HPDE6-E6E7 (cell line): ENCODE measurements around the gene PPM1H.
"Not testable (repeated sequence)": the region's sequence is repeated elsewhere in the genome, so short reads cannot be mapped to it uniquely, and the experiment has no call there.

Experiments
- DNase-seq: peaks from one replicate; pipeline ENCODE4 v3.0.0; 2011; ENCODE audit warnings: missing footprints; ENCODE audit errors: extremely low spot score

The PPM1H gene

GRCh38 chr12:62770381-62770780 is 164.6 kb downstream of the PPM1H start:
- no peak for DNase-seq

GRCh38 chr12:62769076-62769619 is 165.8 kb downstream of the PPM1H start:
- no peak for DNase-seq

DNA sequence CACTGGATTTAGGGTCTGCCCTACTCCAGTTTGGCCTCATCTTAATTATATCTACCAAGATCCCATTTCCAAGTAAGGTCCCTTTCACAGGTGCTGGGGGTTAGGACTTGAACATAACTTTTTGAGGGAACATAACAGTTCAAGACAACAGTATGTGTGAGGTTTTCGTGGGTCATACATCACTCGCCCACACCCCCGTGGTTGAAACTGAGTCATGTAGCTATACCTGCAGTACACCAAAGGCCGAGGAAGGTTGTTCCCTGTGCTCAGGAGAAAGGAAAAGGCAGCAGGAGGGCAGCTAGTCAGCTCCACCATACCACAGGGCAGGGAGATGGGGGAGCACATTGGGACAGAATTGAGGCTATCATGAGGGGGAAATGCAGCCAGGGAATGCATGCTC is 167.0 kb downstream of the PPM1H start:
- DNase-seq = no peak

DNA sequence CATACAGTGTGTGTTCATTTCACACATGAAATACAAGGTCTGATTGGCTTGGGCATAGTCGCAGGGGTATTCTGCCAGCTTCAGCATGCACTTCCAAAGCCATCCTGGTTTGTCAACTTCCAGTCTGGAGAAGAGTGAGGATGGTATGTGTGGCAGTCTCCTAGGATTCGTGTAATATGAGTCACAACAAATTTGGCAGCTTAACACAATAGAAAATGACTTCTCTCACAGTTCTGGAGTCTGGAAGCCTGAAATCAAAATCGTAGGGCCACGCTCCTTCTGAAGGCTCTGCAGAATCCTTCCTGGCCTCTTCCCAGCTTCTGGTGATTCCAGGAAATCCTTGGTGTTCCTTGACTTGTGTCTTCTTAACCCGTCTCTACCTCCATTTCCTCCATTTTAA is 167.5 kb downstream of the PPM1H start:
- DNase-seq = no peak

DNA sequence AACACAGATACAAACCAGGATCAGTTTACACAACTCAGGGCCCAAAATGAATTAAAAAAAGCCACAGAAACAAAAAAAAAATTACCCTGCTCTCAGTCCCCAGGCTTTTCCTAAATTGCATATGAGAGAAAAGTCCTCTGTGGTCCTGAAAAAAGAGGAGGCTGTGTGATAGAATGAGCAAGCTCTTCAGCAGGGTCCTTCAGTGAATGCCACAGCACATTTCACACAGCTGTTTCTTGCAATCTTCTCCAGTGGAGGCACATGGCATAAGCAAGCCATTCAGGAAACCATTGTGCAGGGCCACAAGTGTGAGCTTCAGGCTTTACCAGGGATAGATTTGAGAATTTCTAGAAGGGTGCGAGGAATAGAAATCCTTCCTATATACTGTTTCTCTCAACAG is 168.5 kb downstream of the PPM1H start:
- DNase-seq = no peak

GRCh38 chr12:62763861-62764645 is 170.9 kb downstream of the PPM1H start:
- no peak for DNase-seq

- DNase-seq = no peak
Observed at GRCh38 chr12:62763312-62763711, 171.6 kb downstream of the PPM1H start.

- DNase-seq = no peak
Observed at GRCh38 chr12:62762645-62763044, 172.3 kb downstream of the PPM1H start.

GRCh38 chr12:62761658-62762057 is 173.3 kb downstream of the PPM1H start:
- DNase-seq = no peak

DNA sequence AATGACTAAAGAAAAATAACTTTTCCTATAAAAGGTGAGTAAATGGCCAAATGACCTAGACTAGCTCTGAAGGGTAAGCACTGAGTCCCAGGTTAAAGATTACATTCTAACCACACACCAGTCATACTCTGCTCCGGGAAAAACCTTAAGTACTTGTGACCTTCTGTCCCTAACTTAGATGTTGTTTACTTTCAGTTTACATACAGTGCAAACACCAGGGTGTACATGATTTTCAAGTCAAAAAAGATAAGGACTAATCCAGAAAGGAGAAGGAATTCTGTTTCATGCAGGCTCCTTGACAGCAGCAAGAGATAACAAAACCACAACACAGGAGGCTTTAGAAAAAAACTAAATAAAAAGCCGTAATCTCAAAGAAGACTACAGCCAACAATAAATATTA is 174.2 kb downstream of the PPM1H start:
- DNase-seq = no peak

- not testable (repeated sequence) for DNase-seq
Observed at GRCh38 chr12:62760341-62760740, 174.6 kb downstream of the PPM1H start.

- no peak for DNase-seq
Observed at GRCh38 chr12:62758216-62758615, 176.7 kb downstream of the PPM1H start.

GRCh38 chr12:62757048-62757447 is 177.9 kb downstream of the PPM1H start:
- DNase-seq = no peak

GRCh38 chr12:62754706-62755105 is 180.2 kb downstream of the PPM1H start:
- DNase-seq = no peak

- no peak for DNase-seq
Observed at GRCh38 chr12:62751810-62752155, 183.2 kb downstream of the PPM1H start.

DNA sequence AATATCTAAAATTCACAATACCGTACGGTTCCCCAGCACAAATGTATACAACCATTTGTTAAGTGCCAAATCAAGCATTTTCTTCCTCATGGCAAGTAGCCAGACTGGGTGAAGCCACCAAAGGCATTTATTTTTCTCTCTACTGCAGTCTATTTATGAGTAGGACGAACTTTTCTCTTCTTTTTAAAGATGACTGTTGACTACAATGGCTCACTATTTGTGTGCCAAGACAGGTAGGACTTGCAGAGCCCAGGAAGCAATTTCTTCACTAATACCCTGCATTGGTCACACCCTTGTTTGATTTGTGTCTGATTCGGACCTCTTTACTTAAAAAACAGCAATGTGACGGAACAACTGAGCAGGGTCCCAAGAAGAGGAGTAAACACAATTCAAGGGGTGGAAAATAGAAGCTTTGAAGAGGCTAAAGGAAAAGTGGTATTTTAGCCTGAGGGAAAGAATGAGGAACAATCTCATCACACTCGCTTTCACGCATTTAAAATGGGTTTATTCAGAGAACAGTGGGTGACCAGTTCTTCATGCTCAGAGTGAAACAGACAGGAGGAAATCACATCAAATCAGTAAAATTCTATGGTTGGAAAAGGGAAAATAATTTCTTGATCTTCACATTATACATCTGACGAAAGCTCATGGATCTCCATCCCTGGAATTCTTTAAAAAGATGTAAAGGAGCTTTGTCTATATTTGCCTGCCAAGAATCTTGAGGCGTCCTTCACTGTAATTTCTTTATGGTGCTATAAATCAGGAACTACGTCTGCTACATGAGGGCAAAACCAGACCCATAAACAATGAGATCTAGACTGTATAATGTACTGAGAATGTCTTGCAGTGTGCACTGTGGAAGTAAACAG is 183.8 kb downstream of the PPM1H start:
- no peak for DNase-seq

- DNase-seq = no peak
Observed at GRCh38 chr12:62749586-62749985, 185.4 kb downstream of the PPM1H start.

- DNase-seq = no peak
Observed at GRCh38 chr12:62748941-62749468, 185.9 kb downstream of the PPM1H start.

- no peak for DNase-seq
Observed at GRCh38 chr12:62744551-62744950, 190.4 kb downstream of the PPM1H start.

GRCh38 chr12:62739266-62740015 is 195.5 kb downstream of the PPM1H start:
- DNase-seq = no peak

DNA sequence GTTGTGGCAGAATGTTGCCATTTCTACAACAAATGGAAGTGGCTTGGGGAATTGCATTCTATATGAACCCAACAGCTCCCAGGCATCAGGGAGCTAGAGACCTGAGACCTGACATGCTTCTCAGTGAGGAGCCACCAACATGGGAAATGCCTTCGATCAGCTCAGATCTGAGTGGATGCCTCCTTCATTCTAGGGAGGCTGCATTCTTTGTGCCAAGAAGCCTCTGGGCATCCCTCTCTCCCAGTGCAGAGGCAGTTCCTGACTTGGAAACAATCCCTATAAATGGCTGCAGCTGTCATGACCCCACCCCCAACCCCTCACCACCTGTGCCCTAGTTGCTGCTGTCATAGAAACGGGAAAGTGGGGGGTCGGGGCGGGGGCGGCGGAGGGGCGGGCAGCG is 196.3 kb downstream of the PPM1H start:
- no peak for DNase-seq

DNA sequence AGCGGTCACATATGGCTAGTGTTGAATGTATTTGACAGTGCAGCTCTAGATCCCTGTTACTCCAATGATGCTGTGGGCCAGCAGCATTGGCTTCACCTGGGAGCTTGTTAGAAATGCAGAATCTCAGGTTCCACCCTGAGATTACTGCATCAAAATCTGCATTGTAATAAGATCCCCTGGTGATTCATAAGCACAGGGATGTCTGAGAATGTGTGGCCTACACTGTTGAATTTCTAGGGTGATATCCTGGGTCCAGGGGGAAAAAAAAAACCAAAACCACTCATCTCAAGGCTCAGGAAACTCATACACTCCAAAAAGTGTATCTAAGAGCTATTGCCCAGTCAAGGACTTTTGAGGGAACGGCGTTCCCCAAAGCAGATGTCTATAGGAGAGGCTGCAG is 196.8 kb downstream of the PPM1H start:
- no peak for DNase-seq
